ACC112 (cell line): ENCODE measurements around the gene FXYD6.

Experiments
- H2AFZ ChIP-seq: fragments of 200-600 bp; sonication (generic); one replicate; pipeline ENCODE4 v1.6.0; 2017; ENCODE audit warnings: antibody characterized with exemption, low read length; ENCODE audit not compliant: unreplicated experiment
- H3K27ac ChIP-seq: fragments of 200-600 bp; sonication (generic); 2 replicates; pipeline ENCODE4 v1.5.1; 2014; ENCODE audit warnings: low read depth, mild to moderate bottlenecking, antibody characterized with exemption, low read length, moderate library complexity
- H3K27me3 ChIP-seq: fragments of 200-600 bp; sonication (generic); 2 replicates; pipeline ENCODE4 v1.6.1; 2014; ENCODE audit warnings: mild to moderate bottlenecking, antibody characterized with exemption, low read length, moderate library complexity, mixed read lengths; ENCODE audit not compliant: insufficient read depth
- H3K36me3 ChIP-seq: fragments of 200-600 bp; sonication (generic); 2 replicates; pipeline ENCODE4 v1.6.1; 2016; ENCODE audit warnings: mild to moderate bottlenecking, antibody characterized with exemption, low read length, moderate library complexity, mixed read lengths; ENCODE audit not compliant: insufficient read depth
- H3K4me1 ChIP-seq: fragments of 200-600 bp; sonication (generic); one replicate; pipeline ENCODE4 v1.6.1; 2016; ENCODE audit warnings: low read length, mixed read lengths; ENCODE audit not compliant: insufficient read depth, unreplicated experiment, control insufficient read depth
- H3K4me3 ChIP-seq: fragments of 200-600 bp; sonication (generic); 2 replicates; pipeline ENCODE4 v1.5.1; 2014; ENCODE audit warnings: mild to moderate bottlenecking, low read depth, low read length
- H3K79me2 ChIP-seq: fragments of 200-600 bp; sonication (generic); one replicate; pipeline ENCODE4 v1.6.0; 2016; ENCODE audit warnings: low read length; ENCODE audit not compliant: control insufficient read depth, unreplicated experiment, insufficient read depth

The FXYD6 gene

DNA sequence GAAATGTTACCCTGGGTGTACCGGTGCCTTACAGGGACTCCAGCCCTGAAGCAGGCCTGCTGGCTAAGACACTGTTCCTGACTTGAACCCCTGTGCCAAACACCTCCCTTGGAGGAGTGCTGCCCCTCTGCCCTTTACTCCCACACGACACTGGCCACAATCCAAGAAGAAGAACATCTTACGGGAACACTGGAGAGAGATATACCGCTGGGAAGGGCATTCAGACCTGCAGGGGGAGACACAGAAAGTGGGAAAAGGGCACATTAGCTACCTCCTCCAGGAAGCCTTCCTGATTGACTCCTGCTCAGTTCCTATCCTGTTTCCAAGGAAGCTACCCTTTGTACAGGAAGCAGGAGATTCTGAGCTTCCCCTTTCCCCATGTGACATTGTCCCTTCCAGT lies 34.1 kb upstream of the FXYD6 start:
- Histone ChIP-seq H3K4me3 (no peak overlapping the region), H3K79me2 (no peaks in the 10 kb centered on the region), H3K4me1 (peaks cover 4% of the 10 kb centered on the region), H3K36me3 (no peaks in the 10 kb centered on the region), H2AFZ (no peak overlapping the region), H3K27me3 (peaks cover 38% of the 10 kb centered on the region), H3K27ac (no peak overlapping the region)

DNA sequence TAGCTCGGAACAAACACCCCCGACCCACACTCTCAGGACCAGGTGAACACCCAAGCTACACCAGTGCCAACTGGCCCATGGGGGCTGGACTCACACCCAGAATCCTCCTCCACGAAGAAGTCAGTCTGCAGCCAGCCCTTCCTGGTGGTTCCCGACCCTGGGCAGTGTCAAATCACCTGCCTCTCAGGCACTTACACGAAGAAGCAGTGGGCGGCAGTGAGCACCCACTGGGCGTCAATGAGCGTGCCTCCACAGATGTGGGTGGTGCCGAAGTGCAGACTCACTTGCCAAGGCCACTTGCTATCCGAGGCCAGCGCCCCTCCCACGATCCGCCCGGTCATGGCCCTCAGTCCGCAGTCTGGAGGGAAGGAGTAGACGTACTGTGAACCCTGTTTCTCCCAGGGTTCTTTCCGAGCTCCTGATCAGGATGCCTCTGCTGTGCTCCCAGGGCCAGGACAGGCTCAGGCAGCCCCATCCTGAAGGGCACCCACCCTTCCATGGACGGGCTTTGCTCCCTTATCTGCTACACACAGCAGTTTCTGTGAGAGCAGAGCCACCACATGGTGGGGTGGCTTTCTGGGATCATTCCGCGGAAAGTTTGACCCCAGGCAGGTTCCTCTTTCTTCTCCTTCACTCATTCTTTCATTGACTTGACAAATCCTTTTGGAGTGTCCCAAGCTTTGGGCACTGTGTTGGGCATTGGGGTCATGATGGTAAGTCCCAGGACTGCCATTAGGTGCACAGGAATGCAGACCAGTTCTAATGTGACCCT lies 33.3 kb upstream of the FXYD6 start:
- no peaks in the 10 kb centered on the region for H3K79me2 ChIP-seq
- H3K4me1 ChIP-seq, result peaks cover 4% of the 10 kb centered on the region
- H3K4me3 ChIP-seq, result no peak overlapping the region
- no peaks in the 10 kb centered on the region for H3K36me3 ChIP-seq
- no peak overlapping the region for H3K27ac ChIP-seq
- no peak overlapping the region for H2AFZ ChIP-seq
- peaks cover 35% of the 10 kb centered on the region for H3K27me3 ChIP-seq

DNA sequence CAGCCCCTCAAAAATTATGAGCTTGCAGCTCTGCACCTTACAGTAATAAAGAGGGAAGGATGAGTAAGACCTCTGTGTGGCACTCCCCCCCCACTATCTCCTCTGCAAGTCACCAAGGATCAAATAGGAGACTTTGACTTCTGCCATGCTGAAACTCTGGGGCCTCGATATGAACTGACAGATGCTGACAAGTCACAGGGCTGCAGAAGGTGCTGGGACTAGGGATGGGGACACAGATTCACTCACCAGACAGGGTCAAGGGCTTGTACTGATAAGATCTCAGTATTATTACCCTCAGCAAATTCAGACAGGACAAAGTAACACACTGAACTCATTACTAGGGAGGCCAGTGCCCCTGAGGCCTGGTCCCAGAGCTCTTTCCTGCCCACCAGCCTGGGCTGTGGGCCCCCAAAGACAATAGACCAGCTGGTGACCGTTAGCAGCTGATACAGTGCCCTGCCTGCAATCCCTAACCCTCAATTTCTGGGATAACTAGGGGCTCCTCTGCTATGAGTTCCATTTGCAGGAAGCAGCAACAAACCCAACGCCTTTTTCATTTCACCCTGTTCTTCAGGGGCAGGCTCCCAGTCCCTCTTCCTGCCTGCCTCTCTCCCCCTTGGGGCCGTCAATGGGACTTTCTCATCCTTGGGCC lies 32.6 kb upstream of the FXYD6 start:
- Histone ChIP-seq H3K36me3 (no peaks in the 10 kb centered on the region), H3K27me3 (peaks cover 35% of the 10 kb centered on the region), H3K79me2 (no peaks in the 10 kb centered on the region), H3K4me1 (peaks cover 4% of the 10 kb centered on the region), H2AFZ (no peak overlapping the region), H3K4me3 (no peak overlapping the region), H3K27ac (no peak overlapping the region)

DNA sequence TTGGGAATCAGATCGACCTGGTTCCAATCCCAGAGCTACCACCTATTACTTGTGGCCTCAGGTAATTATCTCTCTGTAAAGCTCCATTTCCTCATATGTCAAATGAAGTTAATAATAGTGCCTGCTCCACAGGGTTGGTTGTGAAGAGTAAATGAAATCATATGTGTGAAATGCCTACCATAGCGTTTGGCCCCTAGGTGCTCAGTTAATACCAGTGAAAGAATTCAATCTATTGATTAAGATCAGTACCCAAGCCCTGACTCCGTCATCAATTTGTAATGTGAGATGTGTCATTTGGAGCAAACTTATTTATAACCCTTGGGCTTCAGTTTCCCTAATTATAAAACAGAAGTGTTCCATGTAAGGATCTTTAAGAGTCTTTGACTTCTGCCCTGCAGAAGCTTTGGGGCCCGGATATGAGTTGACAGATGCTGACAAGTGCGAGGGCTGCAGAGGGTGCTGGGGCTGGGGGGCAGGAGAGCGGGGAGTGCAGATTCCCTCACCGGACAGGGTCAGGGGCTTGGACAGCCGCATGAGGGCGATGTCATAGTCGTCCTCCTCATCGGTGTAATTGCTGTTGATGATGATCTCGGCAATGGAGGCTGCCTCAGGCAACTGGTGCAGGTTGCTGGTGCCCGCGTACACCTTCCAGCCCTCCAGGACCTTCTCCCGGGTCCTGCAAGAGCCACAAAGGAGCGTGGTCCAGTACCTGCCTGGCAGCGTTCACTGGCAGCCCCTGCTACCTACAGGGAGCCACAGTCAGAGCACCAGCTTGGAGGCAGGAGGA lies 31.8 kb upstream of the FXYD6 start:
- peaks cover 29% of the 10 kb centered on the region for H3K27me3 ChIP-seq
- H3K36me3 ChIP-seq, result no peaks in the 10 kb centered on the region
- peaks cover 4% of the 10 kb centered on the region for H3K4me1 ChIP-seq
- no peak overlapping the region for H2AFZ ChIP-seq
- no peak overlapping the region for H3K4me3 ChIP-seq
- H3K27ac ChIP-seq, result no peak overlapping the region
- H3K79me2 ChIP-seq, result no peaks in the 10 kb centered on the region

DNA sequence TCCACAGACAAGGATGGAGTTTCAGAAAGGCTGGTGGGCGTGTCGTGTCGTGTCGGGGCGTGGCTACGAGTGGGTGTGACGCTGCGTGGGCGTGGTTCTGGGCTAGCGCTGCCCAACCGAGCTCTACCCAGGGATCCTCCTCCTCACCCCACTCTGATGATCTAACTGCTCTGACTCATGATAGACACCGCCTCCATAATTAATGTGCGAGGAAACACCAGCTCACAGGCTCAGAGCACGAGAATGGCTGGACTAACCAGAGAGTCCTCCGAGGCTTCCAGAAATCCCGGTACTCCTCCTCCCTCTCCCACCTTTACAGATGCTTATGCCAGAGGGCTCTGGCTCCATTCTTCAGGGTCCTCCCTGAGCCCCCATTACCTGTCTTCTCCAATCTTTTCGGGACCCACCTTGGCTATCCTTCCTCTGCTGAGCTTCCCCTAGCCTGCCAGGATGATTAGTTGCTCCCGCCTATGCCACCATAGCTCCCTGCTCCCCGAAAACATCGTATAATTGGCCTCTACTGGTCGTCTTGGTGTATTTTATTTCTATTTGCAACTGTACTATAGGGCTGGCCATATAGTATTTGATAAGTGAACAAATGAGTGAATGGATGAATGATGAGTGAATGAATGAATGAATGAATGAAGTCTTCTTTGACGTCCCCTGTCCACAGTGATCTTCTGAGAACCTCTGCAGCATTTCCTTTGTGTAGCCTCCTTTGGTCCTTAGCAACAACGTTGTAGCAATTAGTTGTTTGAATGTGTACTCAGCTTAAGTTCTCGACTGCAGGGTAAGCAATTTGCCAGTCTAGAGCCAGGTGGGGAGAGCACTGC lies 31.0 kb upstream of the FXYD6 start:
- H3K27me3 ChIP-seq, result peaks cover 22% of the 10 kb centered on the region
- H3K4me1 ChIP-seq, result peaks cover 4% of the 10 kb centered on the region
- no peaks in the 10 kb centered on the region for H3K79me2 ChIP-seq
- H3K27ac ChIP-seq, result no peak overlapping the region
- no peak overlapping the region for H2AFZ ChIP-seq
- H3K36me3 ChIP-seq, result no peaks in the 10 kb centered on the region
- H3K4me3 ChIP-seq, result no peak overlapping the region; the same call in 1 of the 2 replicates

DNA sequence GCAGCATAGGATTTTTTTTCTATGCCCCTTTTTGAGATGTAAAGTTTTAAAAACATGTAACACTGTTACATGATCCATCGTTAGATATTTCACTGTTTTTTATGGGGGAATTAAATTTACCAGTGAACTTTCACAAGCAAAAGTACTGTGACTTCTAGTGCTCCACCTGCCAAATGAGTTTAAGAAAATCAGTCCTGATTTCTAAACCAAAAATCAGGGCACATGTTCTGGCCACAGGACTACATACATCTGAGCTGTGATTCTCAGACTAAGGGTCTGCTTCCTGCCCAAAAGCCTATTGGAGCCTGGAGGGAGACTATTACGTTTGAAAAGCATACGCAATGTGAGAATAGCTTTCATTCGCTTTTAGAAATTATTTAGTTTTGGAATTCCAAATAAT lies 30.3 kb upstream of the FXYD6 start:
- peaks cover 4% of the 10 kb centered on the region for H3K4me1 ChIP-seq
- H3K36me3 ChIP-seq, result no peaks in the 10 kb centered on the region
- no peak overlapping the region for H3K4me3 ChIP-seq
- no peak overlapping the region for H3K27ac ChIP-seq
- no peaks in the 10 kb centered on the region for H3K79me2 ChIP-seq
- no peak overlapping the region for H2AFZ ChIP-seq
- H3K27me3 ChIP-seq, result peaks cover 14% of the 10 kb centered on the region

DNA sequence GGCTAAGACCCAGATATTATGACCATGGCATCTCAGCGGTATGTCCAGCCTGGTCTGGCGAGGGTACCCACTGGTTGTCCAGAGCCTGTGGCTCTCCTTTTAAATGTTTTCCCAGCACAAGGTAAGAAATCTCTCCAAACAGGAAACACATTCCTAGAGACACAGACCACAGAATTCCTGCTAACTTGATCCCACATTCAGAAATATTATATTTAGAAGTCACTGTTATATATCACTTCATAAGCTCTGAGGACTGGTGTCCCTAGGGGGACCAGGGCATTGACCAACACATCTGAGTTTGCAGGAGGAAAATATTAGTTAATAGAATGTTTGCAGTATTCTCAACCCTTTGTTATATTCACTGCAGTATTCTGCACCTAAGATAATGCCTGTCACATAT lies 29.7 kb upstream of the FXYD6 start:
- no peak overlapping the region for H3K27ac ChIP-seq
- no peaks in the 10 kb centered on the region for H3K79me2 ChIP-seq
- H3K4me1 ChIP-seq, result peaks cover 4% of the 10 kb centered on the region
- H3K27me3 ChIP-seq, result peaks cover 8% of the 10 kb centered on the region; the same call in 1 of the 2 replicates
- no peaks in the 10 kb centered on the region for H3K36me3 ChIP-seq
- no peak overlapping the region for H2AFZ ChIP-seq
- H3K4me3 ChIP-seq, result no peak overlapping the region

DNA sequence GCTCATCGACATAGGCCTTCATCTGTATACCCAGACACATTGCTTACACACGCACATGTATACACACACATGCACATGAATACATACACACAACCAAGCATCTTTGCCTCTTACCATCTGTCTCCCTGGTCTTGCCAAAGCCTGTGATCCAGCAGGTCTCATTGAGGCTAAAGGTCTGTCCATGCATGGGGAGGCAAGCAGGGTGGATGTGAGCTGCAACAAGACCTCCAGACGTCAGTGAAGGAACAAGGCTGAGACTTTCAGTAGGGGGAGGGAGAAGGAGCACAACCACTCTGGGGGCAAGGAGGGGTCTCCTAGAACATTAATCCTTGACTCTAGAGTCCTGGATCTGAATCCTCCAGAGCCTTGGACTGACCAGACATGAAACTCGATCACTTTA lies 29.1 kb upstream of the FXYD6 start:
- Histone ChIP-seq H3K79me2 (no peaks in the 10 kb centered on the region), H3K36me3 (no peaks in the 10 kb centered on the region), H3K4me1 (peaks cover 4% of the 10 kb centered on the region), H3K27ac (no peak overlapping the region), H3K4me3 (no peak overlapping the region), H3K27me3 (0 out of 2 replicates have a peak, but pooled peaks cover 5% of the 10 kb centered on the region), H2AFZ (no peak overlapping the region)

DNA sequence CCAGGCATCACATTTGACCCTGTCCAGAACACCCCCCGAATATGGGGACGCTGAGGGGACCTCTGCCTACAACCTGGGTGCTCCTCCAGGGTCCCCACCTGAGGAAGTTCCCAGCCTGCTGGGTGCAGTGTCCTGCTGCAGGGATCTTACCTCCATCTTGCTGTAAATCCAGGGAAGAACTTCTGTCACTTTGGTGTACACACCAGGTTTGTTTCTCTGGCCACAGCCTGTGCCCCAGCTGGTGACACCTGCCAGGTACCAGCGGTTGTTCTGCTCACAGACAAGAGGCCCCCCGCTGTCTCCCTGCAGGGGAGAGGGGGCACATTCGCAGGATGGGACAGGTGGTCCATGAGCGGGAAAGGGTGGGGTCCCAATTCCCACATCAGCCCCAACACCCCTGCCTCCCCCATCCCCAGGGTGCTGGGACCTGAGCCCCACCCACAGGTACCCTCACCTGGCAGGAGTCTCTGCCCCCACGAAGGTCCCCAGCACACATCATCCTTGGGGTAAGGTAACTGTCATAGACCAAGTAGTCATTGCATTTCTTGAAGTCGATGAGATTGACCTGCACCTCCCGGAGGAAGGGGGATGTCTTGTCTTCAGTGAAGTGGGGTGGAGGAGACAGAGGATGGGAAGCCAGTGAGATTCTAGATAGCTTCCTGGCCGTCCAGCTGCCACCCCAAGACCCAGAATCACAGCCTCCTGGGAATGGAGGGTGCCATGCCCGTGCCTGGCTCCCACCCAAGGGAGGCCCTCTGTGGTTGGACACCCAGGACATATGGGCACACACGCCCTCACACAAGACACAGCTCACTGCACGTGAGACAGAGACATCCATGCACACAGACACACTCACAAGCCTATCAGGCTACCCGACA lies 27.3 kb upstream of the FXYD6 start:
- Histone ChIP-seq H2AFZ (no peak overlapping the region), H3K4me3 (no peak overlapping the region), H3K36me3 (no peaks in the 10 kb centered on the region), H3K27me3 (0 out of 2 replicates have a peak, but pooled peaks cover 5% of the 10 kb centered on the region), H3K27ac (no peak overlapping the region), H3K79me2 (no peaks in the 10 kb centered on the region), H3K4me1 (peaks cover 4% of the 10 kb centered on the region)
